Keratinocyte (primary cell): ENCODE data around the gene FOXL3.

Experiments
- EZH2 ChIP-seq: IDR thresholded peaks from one replicate; pipeline ENCODE4 v1.6.1; 2012; ENCODE audit warnings: inconsistent platforms, mild to moderate bottlenecking, low read length, moderate library complexity
- TF ChIP-seq, protein P1 (sequence below), 3 experiments: IDR thresholded peaks in 1 of 3; conservative IDR thresholded peaks in 1 of 3; optimal IDR thresholded peaks in 1 of 3; 2 replicates in 2 of 3; 3 replicates in 1 of 3; pipeline versions ENCODE3 to v1.5.1; 2011; ENCODE audit warnings: low read length in 3 of 3, mild to moderate bottlenecking in 3 of 3, moderate library complexity in 2 of 3, control low read depth in 1 of 3, inconsistent platforms in 1 of 3; ENCODE audit not compliant: insufficient read depth in 2 of 3; ENCODE audit errors: extremely low read depth in 1 of 3

- TF ChIP-seq, protein P1, sequence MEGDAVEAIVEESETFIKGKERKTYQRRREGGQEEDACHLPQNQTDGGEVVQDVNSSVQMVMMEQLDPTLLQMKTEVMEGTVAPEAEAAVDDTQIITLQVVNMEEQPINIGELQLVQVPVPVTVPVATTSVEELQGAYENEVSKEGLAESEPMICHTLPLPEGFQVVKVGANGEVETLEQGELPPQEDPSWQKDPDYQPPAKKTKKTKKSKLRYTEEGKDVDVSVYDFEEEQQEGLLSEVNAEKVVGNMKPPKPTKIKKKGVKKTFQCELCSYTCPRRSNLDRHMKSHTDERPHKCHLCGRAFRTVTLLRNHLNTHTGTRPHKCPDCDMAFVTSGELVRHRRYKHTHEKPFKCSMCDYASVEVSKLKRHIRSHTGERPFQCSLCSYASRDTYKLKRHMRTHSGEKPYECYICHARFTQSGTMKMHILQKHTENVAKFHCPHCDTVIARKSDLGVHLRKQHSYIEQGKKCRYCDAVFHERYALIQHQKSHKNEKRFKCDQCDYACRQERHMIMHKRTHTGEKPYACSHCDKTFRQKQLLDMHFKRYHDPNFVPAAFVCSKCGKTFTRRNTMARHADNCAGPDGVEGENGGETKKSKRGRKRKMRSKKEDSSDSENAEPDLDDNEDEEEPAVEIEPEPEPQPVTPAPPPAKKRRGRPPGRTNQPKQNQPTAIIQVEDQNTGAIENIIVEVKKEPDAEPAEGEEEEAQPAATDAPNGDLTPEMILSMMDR (optimal IDR thresholded peaks at IDR 0.05 in 1 of 3, IDR thresholded peaks at IDR 0.05 in 1 of 3, conservative IDR thresholded peaks at IDR 0.05 in 1 of 3; ENCODE audit: extremely low read depth in 1 of 3, insufficient read depth in 2 of 3, low read length in 3 of 3): no peak
- TF ChIP-seq EZH2: no peak
Measured at GRCh38 chr7:269721-270120, 20.2 kb upstream of the FOXL3 start.
